HS-5 (cell line): Measurements from ENCODE around the gene ADAMTS7.
"Not testable (repeated sequence)": the region's sequence is repeated elsewhere in the genome, so short reads cannot be mapped to it uniquely, and the experiment has no call there.

Experiments
- DNase-seq: peaks from one replicate; pipeline ENCODE4 v3.0.0-alpha.2; 2012; ENCODE audit warnings: low read depth

The ADAMTS7 gene

GRCh38 chr15:78782402-78782801 lies 28.9 kb downstream of the ADAMTS7 start:
- not testable (repeated sequence) for DNase-seq

- DNase-seq: not testable (repeated sequence)
Observed at GRCh38 chr15:78781381-78781780, 29.9 kb downstream of the ADAMTS7 start.

- DNase-seq: not testable (repeated sequence)
Observed at GRCh38 chr15:78779975-78780374, 31.3 kb downstream of the ADAMTS7 start.

- DNase-seq: not testable (repeated sequence)
Observed at GRCh38 chr15:78779176-78779785, 32.0 kb downstream of the ADAMTS7 start.

- no peak for DNase-seq
Observed at GRCh38 chr15:78778422-78778821, 32.8 kb downstream of the ADAMTS7 start.

GRCh38 chr15:78777953-78778345 lies 33.3 kb downstream of the ADAMTS7 start:
- DNase-seq: not testable (repeated sequence)

GRCh38 chr15:78777290-78777952 lies 33.8 kb downstream of the ADAMTS7 start:
- not testable (repeated sequence) for DNase-seq

GRCh38 chr15:78776046-78776925 lies 35.0 kb downstream of the ADAMTS7 start:
- not testable (repeated sequence) for DNase-seq

- no peak for DNase-seq
Observed at GRCh38 chr15:78775472-78775871, 35.8 kb downstream of the ADAMTS7 start.

- not testable (repeated sequence) for DNase-seq
Observed at GRCh38 chr15:78774451-78774990, 36.7 kb downstream of the ADAMTS7 start.

- DNase-seq: not testable (repeated sequence)
Observed at GRCh38 chr15:78773765-78774450, 37.4 kb downstream of the ADAMTS7 start.

- DNase-seq: no peak
Observed at GRCh38 chr15:78772738-78773137, 38.5 kb downstream of the ADAMTS7 start.

GRCh38 chr15:78771436-78772000 lies 39.7 kb downstream of the ADAMTS7 start:
- DNase-seq: not testable (repeated sequence)

- DNase-seq: not testable (repeated sequence)
Observed at GRCh38 chr15:78771020-78771419, 40.2 kb downstream of the ADAMTS7 start.

GRCh38 chr15:78769473-78770225 lies 41.6 kb downstream of the ADAMTS7 start:
- not testable (repeated sequence) for DNase-seq

- no peak for DNase-seq
Observed at GRCh38 chr15:78768531-78769408, 42.5 kb downstream of the ADAMTS7 start.

- no peak for DNase-seq
Observed at GRCh38 chr15:78768096-78768495, 43.2 kb downstream of the ADAMTS7 start.

GRCh38 chr15:78767331-78767951 lies 43.8 kb downstream of the ADAMTS7 start:
- no peak for DNase-seq

- DNase-seq: not testable (repeated sequence)
Observed at GRCh38 chr15:78766641-78767071, 44.6 kb downstream of the ADAMTS7 start.
